GM23338 (cell line): Measurements from ENCODE around the gene CD276. TPM values are rescaled to one million over a fixed set of nuclear protein-coding genes. Genes with fewer than 3 reads are reported as not detected.

ENCODE experiments used
- ATAC-seq: fragments of 200-7000 bp; cut with Tn5 transposase; 3 replicates; pipeline ENCODE4 v1.9.1; 2020
- DNase-seq: peaks from one replicate; pipeline ENCODE4 v3.0.0-alpha.2; 2015; ENCODE audit warnings: low spot score
- H2AFZ ChIP-seq: fragments of 200-600 bp; sonication (generic); 2 replicates; pipeline ENCODE4 v1.8.0; 2016; ENCODE audit warnings: antibody characterized with exemption, mild to moderate bottlenecking, moderate library complexity
- H3F3A ChIP-seq: fragments of 200-600 bp; sonication (generic); replicated peaks from 2 replicates; pipeline ENCODE4 v1.8.0; 2017; ENCODE audit warnings: antibody characterized with exemption, mixed run types, low read depth
- H3K27ac ChIP-seq: fragments of 200-600 bp; sonication (generic); 2 replicates; pipeline ENCODE4 v1.6.1; 2016; ENCODE audit warnings: low read depth
- H3K27me3 ChIP-seq: fragments of 200-600 bp; sonication (generic); 2 replicates; pipeline ENCODE4 v1.8.0; 2016; ENCODE audit warnings: mild to moderate bottlenecking, mixed run types, moderate library complexity; ENCODE audit not compliant: insufficient read depth
- H3K36me3 ChIP-seq: fragments of 200-600 bp; sonication (generic); 2 replicates; pipeline ENCODE4 v1.8.0; 2016; ENCODE audit warnings: mild to moderate bottlenecking; ENCODE audit not compliant: insufficient read depth
- H3K4me1 ChIP-seq: fragments of 200-600 bp; sonication (generic); 2 replicates; pipeline ENCODE4 v1.8.0; 2016; ENCODE audit warnings: mild to moderate bottlenecking, moderate library complexity; ENCODE audit not compliant: insufficient read depth
- H3K4me2 ChIP-seq: fragments of 200-600 bp; sonication (generic); 2 replicates; pipeline ENCODE4 v1.7.1; 2017; ENCODE audit warnings: mixed run types
- H3K4me3 ChIP-seq: fragments of 200-600 bp; sonication (generic); 2 replicates; pipeline ENCODE4 v1.6.1; 2016; ENCODE audit warnings: mixed run types
- H3K79me2 ChIP-seq: fragments of 200-600 bp; sonication (generic); replicated peaks from 2 replicates; pipeline ENCODE4 v1.8.0; 2017; ENCODE audit warnings: mild to moderate bottlenecking; ENCODE audit not compliant: insufficient read depth
- H3K9me2 ChIP-seq: fragments of 200-600 bp; sonication (generic); 2 replicates; pipeline ENCODE4 v1.8.0; 2017; ENCODE audit not compliant: insufficient read depth
- H4K20me1 ChIP-seq: fragments of 200-600 bp; sonication (generic); replicated peaks from 2 replicates; pipeline ENCODE4 v1.8.0; 2017; ENCODE audit warnings: mild to moderate bottlenecking; ENCODE audit not compliant: insufficient read depth
- H3K27ac Mint-ChIP-seq: 2 replicates; pipeline ENCODE4 v1.8.0; 2020; ENCODE audit warnings: inconsistent platforms, mild to moderate bottlenecking, moderate library complexity, mixed read lengths
- H3K27me3 Mint-ChIP-seq: 3 replicates; pipeline ENCODE4 v1.8.0; 2022; ENCODE audit warnings: low read depth, mild to moderate bottlenecking, moderate library complexity, mixed read lengths, inconsistent platforms; ENCODE audit not compliant: insufficient read depth, poor library complexity
- H3K36me3 Mint-ChIP-seq: 3 replicates; pipeline ENCODE4 v1.8.0; 2021; ENCODE audit warnings: low read depth, mild to moderate bottlenecking, inconsistent platforms, moderate library complexity, mixed read lengths
- H3K4me1 Mint-ChIP-seq: 3 replicates; pipeline ENCODE4 v1.8.0; 2020; ENCODE audit warnings: mild to moderate bottlenecking, inconsistent platforms, mixed read lengths
- H3K4me3 Mint-ChIP-seq: 3 replicates; pipeline ENCODE4 v1.8.0; 2021; ENCODE audit warnings: moderate library complexity, mild to moderate bottlenecking, inconsistent platforms, mixed read lengths
- H3K9me3 Mint-ChIP-seq: 3 replicates; pipeline ENCODE4 v1.8.0; 2020; ENCODE audit warnings: moderate library complexity, mild to moderate bottlenecking, inconsistent platforms, mixed read lengths
- CREB1 ChIP-seq: fragments of 250-450 bp; sonication (Bioruptor Pico); IDR thresholded peaks from 2 replicates; pipeline ENCODE4 v1.5.0; 2020; ENCODE audit warnings: low read depth, mild to moderate bottlenecking, moderate library complexity
- EZH2 ChIP-seq: fragments of 200-600 bp; sonication (generic); IDR thresholded peaks from one replicate; pipeline ENCODE4 v1.8.0; 2017; ENCODE audit warnings: antibody characterized with exemption, mild to moderate bottlenecking, low read depth; ENCODE audit not compliant: unreplicated experiment
- EZH2phosphoT487 ChIP-seq: fragments of 200-600 bp; sonication (generic); IDR thresholded peaks from one replicate; pipeline ENCODE4 v1.8.1; 2018; ENCODE audit warnings: antibody characterized with exemption; ENCODE audit not compliant: unreplicated experiment
- JUNB ChIP-seq: IDR thresholded peaks from one replicate; pipeline ENCODE4 v1.6.1; 2016; ENCODE audit warnings: antibody characterized with exemption; ENCODE audit not compliant: unreplicated experiment
- NANOG ChIP-seq: IDR thresholded peaks from 2 replicates; pipeline ENCODE4 v1.6.1; 2016; ENCODE audit warnings: antibody characterized with exemption, borderline replicate concordance
- POLR2AphosphoS5 ChIP-seq: IDR thresholded peaks from 2 replicates; pipeline ENCODE4 v1.6.1; 2016; ENCODE audit warnings: antibody characterized with exemption, low read depth
- STAT1 ChIP-seq: IDR thresholded peaks from one replicate; pipeline ENCODE4 v1.6.1; 2016; ENCODE audit warnings: antibody characterized with exemption; ENCODE audit not compliant: unreplicated experiment
- ZNF114 ChIP-seq: fragments of 250-450 bp; sonication (Bioruptor Pico); IDR thresholded peaks from 2 replicates; pipeline ENCODE4 v1.5.0; 2020; ENCODE audit warnings: mild to moderate bottlenecking, moderate library complexity
- ZNF331 ChIP-seq: fragments of 250-450 bp; sonication (Bioruptor Pico); IDR thresholded peaks from 2 replicates; pipeline ENCODE4 v1.5.0; 2020; ENCODE audit warnings: low read depth, mild to moderate bottlenecking, moderate library complexity
- polyA plus RNA-seq: library from polyadenylated mRNA; unstranded; fragments of >200 nt; fragmentation: Nextera tagmentation; extraction: Ambion mirVana; gene quantifications from 2 replicates; pipeline ENCODE4 v1.2.1, GENCODE V29; 2016
- total RNA-seq: library from RNA; depleted of rRNA; stranded (reverse); fragments of >200 nt; shearing (Covaris generic); gene quantifications from 2 replicates; pipeline ENCODE4 v1.2.3, GENCODE V29; 2014
- TF ChIP-seq, protein P1 (sequence below): fragments of 250-450 bp; sonication (Bioruptor Pico); IDR thresholded peaks from 2 replicates; pipeline ENCODE4 v1.5.0; 2020; ENCODE audit warnings: mild to moderate bottlenecking, moderate library complexity
- TF ChIP-seq, protein P2 (sequence below): IDR thresholded peaks from 2 replicates; pipeline ENCODE4 v1.6.1; 2016; ENCODE audit warnings: antibody characterized with exemption
- TF ChIP-seq, protein P3 (sequence below): IDR thresholded peaks from one replicate; pipeline ENCODE4 v1.6.1; 2018; ENCODE audit warnings: antibody characterized with exemption; ENCODE audit not compliant: unreplicated experiment
- TF ChIP-seq, protein P4 (sequence below), 2 experiments: fragments of 200-600 bp in 1 of 2; sonication (generic) in 1 of 2; conservative IDR thresholded peaks; 2 replicates each; pipeline versions ENCODE4 v1.5.1 to v1.6.1; 2016 to 2017; ENCODE audit warnings: antibody characterized with exemption in 2 of 2, low read depth in 2 of 2, mild to moderate bottlenecking in 2 of 2, moderate library complexity in 1 of 2

Gene CD276
- total and polyA plus RNA-seq, 2 experiments from 2014 or later: 60.9 to 158 TPM

DNA sequence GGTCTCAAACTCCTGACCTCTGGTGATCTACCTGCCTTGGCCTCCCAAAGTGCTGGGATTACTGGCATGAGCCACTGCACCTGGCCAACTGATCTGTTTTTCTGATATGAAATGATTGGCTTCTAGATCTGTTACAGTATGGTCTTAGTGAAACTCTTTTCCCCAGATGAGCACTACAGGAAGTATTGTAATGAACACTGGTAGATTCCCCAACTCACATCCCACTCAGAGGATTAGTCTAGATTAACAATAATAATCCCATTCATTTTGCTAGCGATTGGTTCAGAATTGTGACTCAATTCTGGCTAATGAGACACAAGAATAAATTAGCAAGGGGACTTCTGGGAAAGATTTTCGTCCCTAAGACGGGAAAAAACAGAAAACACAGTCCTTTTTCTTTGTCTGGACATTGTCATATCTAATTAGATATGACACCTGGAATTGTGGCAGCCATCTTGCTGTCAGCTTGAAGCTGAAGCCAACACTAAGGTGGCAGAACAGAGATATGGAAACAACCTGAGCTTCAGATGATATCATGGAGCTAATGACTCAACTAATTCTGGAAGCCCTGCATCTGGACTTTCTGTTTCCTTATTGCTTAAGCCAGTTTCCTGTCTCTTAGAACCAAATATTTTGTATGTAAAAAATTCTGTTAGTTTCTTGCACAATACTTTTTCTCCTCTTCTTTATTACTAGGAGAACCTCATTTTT is 33.6 kb upstream of the CD276 start:
- H3K36me3 Mint-ChIP-seq: no peaks in the 10 kb centered on the region
- Histone ChIP-seq H3K4me3 (no peak overlapping the region), H3K4me2 (no peak overlapping the region), H3K27me3 (no peaks in the 10 kb centered on the region), H3K9me2 (no peaks in the 10 kb centered on the region), H3F3A (no peaks in the 10 kb centered on the region), H3K36me3 (no peaks in the 10 kb centered on the region), H3K79me2 (no peaks in the 10 kb centered on the region), H4K20me1 (no peaks in the 10 kb centered on the region), H3K27ac (no peak overlapping the region), H3K4me1 (no peaks in the 10 kb centered on the region), H2AFZ (no peak overlapping the region)
- no peak overlapping the region for H3K4me3 Mint-ChIP-seq
- no peak for DNase-seq
- H3K4me1 Mint-ChIP-seq: peaks cover 5% of the 10 kb centered on the region; the same call in 2 of the 3 replicates
- no peak for ATAC-seq
- no peak overlapping the region for H3K27ac Mint-ChIP-seq
- no peak for TF ChIP-seq JUNB
- TF ChIP-seq, protein P1, sequence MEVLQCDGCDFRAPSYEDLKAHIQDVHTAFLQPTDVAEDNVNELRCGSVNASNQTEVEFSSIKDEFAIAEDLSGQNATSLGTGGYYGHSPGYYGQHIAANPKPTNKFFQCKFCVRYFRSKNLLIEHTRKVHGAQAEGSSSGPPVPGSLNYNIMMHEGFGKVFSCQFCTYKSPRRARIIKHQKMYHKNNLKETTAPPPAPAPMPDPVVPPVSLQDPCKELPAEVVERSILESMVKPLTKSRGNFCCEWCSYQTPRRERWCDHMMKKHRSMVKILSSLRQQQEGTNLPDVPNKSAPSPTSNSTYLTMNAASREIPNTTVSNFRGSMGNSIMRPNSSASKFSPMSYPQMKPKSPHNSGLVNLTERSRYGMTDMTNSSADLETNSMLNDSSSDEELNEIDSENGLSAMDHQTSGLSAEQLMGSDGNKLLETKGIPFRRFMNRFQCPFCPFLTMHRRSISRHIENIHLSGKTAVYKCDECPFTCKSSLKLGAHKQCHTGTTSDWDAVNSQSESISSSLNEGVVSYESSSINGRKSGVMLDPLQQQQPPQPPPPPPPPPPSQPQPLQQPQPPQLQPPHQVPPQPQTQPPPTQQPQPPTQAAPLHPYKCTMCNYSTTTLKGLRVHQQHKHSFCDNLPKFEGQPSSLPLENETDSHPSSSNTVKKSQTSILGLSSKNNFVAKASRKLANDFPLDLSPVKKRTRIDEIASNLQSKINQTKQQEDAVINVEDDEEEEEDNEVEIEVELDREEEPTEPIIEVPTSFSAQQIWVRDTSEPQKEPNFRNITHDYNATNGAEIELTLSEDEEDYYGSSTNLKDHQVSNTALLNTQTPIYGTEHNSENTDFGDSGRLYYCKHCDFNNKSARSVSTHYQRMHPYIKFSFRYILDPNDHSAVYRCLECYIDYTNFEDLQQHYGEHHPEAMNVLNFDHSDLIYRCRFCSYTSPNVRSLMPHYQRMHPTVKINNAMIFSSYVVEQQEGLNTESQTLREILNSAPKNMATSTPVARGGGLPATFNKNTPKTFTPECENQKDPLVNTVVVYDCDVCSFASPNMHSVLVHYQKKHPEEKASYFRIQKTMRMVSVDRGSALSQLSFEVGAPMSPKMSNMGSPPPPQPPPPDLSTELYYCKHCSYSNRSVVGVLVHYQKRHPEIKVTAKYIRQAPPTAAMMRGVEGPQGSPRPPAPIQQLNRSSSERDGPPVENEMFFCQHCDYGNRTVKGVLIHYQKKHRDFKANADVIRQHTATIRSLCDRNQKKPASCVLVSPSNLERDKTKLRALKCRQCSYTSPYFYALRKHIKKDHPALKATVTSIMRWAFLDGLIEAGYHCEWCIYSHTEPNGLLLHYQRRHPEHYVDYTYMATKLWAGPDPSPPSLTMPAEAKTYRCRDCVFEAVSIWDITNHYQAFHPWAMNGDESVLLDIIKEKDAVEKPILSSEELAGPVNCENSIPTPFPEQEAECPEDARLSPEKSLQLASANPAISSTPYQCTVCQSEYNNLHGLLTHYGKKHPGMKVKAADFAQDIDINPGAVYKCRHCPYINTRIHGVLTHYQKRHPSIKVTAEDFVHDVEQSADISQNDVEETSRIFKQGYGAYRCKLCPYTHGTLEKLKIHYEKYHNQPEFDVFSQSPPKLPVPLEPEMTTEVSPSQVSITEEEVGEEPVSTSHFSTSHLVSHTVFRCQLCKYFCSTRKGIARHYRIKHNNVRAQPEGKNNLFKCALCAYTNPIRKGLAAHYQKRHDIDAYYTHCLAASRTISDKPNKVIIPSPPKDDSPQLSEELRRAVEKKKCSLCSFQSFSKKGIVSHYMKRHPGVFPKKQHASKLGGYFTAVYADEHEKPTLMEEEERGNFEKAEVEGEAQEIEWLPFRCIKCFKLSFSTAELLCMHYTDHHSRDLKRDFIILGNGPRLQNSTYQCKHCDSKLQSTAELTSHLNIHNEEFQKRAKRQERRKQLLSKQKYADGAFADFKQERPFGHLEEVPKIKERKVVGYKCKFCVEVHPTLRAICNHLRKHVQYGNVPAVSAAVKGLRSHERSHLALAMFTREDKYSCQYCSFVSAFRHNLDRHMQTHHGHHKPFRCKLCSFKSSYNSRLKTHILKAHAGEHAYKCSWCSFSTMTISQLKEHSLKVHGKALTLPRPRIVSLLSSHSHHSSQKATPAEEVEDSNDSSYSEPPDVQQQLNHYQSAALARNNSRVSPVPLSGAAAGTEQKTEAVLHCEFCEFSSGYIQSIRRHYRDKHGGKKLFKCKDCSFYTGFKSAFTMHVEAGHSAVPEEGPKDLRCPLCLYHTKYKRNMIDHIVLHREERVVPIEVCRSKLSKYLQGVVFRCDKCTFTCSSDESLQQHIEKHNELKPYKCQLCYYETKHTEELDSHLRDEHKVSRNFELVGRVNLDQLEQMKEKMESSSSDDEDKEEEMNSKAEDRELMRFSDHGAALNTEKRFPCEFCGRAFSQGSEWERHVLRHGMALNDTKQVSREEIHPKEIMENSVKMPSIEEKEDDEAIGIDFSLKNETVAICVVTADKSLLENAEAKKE (CRISPR knock-in tag): no peak
- TF ChIP-seq, protein P2, sequence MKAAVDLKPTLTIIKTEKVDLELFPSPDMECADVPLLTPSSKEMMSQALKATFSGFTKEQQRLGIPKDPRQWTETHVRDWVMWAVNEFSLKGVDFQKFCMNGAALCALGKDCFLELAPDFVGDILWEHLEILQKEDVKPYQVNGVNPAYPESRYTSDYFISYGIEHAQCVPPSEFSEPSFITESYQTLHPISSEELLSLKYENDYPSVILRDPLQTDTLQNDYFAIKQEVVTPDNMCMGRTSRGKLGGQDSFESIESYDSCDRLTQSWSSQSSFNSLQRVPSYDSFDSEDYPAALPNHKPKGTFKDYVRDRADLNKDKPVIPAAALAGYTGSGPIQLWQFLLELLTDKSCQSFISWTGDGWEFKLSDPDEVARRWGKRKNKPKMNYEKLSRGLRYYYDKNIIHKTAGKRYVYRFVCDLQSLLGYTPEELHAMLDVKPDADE: no peak
- no peak for TF ChIP-seq STAT1
- TF ChIP-seq EZH2phosphoT487: no peak
- TF ChIP-seq, protein P3, sequence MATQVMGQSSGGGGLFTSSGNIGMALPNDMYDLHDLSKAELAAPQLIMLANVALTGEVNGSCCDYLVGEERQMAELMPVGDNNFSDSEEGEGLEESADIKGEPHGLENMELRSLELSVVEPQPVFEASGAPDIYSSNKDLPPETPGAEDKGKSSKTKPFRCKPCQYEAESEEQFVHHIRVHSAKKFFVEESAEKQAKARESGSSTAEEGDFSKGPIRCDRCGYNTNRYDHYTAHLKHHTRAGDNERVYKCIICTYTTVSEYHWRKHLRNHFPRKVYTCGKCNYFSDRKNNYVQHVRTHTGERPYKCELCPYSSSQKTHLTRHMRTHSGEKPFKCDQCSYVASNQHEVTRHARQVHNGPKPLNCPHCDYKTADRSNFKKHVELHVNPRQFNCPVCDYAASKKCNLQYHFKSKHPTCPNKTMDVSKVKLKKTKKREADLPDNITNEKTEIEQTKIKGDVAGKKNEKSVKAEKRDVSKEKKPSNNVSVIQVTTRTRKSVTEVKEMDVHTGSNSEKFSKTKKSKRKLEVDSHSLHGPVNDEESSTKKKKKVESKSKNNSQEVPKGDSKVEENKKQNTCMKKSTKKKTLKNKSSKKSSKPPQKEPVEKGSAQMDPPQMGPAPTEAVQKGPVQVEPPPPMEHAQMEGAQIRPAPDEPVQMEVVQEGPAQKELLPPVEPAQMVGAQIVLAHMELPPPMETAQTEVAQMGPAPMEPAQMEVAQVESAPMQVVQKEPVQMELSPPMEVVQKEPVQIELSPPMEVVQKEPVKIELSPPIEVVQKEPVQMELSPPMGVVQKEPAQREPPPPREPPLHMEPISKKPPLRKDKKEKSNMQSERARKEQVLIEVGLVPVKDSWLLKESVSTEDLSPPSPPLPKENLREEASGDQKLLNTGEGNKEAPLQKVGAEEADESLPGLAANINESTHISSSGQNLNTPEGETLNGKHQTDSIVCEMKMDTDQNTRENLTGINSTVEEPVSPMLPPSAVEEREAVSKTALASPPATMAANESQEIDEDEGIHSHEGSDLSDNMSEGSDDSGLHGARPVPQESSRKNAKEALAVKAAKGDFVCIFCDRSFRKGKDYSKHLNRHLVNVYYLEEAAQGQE: no peak
- TF ChIP-seq NANOG: no peak
- no peak for TF ChIP-seq ZNF114 (CRISPR knock-in tag)
- no peak for TF ChIP-seq CREB1 (CRISPR knock-in tag)
- no peak for TF ChIP-seq ZNF331 (CRISPR knock-in tag)
- TF ChIP-seq EZH2: no peak
- no peak for TF ChIP-seq POLR2AphosphoS5
- TF ChIP-seq, protein P4, sequence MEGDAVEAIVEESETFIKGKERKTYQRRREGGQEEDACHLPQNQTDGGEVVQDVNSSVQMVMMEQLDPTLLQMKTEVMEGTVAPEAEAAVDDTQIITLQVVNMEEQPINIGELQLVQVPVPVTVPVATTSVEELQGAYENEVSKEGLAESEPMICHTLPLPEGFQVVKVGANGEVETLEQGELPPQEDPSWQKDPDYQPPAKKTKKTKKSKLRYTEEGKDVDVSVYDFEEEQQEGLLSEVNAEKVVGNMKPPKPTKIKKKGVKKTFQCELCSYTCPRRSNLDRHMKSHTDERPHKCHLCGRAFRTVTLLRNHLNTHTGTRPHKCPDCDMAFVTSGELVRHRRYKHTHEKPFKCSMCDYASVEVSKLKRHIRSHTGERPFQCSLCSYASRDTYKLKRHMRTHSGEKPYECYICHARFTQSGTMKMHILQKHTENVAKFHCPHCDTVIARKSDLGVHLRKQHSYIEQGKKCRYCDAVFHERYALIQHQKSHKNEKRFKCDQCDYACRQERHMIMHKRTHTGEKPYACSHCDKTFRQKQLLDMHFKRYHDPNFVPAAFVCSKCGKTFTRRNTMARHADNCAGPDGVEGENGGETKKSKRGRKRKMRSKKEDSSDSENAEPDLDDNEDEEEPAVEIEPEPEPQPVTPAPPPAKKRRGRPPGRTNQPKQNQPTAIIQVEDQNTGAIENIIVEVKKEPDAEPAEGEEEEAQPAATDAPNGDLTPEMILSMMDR (conservative IDR thresholded peaks at IDR 0.05; ENCODE audit: low read depth in 2 of 2): no peak
- no peaks in the 10 kb centered on the region for H3K9me3 Mint-ChIP-seq
- H3K27me3 Mint-ChIP-seq: no peaks in the 10 kb centered on the region
